ENCODE measurements around the gene PPM1H.

GRCh38 chr12:62637679-62638078 lies 297.3 kb downstream of the PPM1H start:
- TF ChIP-seq, protein P1, sequence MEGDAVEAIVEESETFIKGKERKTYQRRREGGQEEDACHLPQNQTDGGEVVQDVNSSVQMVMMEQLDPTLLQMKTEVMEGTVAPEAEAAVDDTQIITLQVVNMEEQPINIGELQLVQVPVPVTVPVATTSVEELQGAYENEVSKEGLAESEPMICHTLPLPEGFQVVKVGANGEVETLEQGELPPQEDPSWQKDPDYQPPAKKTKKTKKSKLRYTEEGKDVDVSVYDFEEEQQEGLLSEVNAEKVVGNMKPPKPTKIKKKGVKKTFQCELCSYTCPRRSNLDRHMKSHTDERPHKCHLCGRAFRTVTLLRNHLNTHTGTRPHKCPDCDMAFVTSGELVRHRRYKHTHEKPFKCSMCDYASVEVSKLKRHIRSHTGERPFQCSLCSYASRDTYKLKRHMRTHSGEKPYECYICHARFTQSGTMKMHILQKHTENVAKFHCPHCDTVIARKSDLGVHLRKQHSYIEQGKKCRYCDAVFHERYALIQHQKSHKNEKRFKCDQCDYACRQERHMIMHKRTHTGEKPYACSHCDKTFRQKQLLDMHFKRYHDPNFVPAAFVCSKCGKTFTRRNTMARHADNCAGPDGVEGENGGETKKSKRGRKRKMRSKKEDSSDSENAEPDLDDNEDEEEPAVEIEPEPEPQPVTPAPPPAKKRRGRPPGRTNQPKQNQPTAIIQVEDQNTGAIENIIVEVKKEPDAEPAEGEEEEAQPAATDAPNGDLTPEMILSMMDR (IDR thresholded peaks at IDR 0.05), result no peak
- no peak for TF ChIP-seq POLR2A (IDR thresholded peaks at IDR 0.05)

Data from adrenal gland (tissue), 5 donors.